Stimulated activated CD8-positive, alpha-beta memory T cell treated with anti-CD3 and anti-CD28 coated beads, Interleukin-2, amount 100 ng/mL, for 1 hour (primary cell): ENCODE measurements around the gene TAF1B.

Source experiments
- DNase-seq, 2 donors: peaks; one replicate each; pipeline ENCODE4 v3.0.0-alpha.2; 2020; ENCODE audit warnings: low read depth in 2 of 2

Gene TAF1B

GRCh38 chr2:9807555-9808305 lies 35.5 kb upstream of the TAF1B start:
- no peak for DNase-seq

- no peak for DNase-seq
These were observed 34.8 kb upstream of the TAF1B start for GRCh38 chr2:9808334-9809063.

- DNase-seq, result no peak
These were observed 34.3 kb upstream of the TAF1B start for GRCh38 chr2:9809064-9809356.

- DNase-seq, result no peak
These were observed 33.7 kb upstream of the TAF1B start for GRCh38 chr2:9809448-9810088.

GRCh38 chr2:9811216-9811615 lies 32.1 kb upstream of the TAF1B start:
- no peak for DNase-seq

GRCh38 chr2:9811679-9812511 lies 31.4 kb upstream of the TAF1B start:
- DNase-seq, result no peak

- DNase-seq, result no peak
These were observed 30.3 kb upstream of the TAF1B start for GRCh38 chr2:9812945-9813311.

- peak; percentile 38 to 60 for DNase-seq
These were observed 29.8 kb upstream of the TAF1B start for GRCh38 chr2:9813312-9814128.

GRCh38 chr2:9814129-9814868 lies 29.0 kb upstream of the TAF1B start:
- DNase-seq, result no peak

GRCh38 chr2:9815076-9815475 lies 28.2 kb upstream of the TAF1B start:
- DNase-seq, result no peak

GRCh38 chr2:9815844-9816279 lies 27.4 kb upstream of the TAF1B start:
- DNase-seq, result no peak

GRCh38 chr2:9818097-9818496 lies 25.2 kb upstream of the TAF1B start:
- DNase-seq, result no peak

GRCh38 chr2:9819551-9819950 lies 23.7 kb upstream of the TAF1B start:
- DNase-seq, result no peak

GRCh38 chr2:9820020-9820973 lies 23.0 kb upstream of the TAF1B start:
- no peak for DNase-seq

GRCh38 chr2:9821805-9822445 lies 21.3 kb upstream of the TAF1B start:
- DNase-seq, result no peak

- DNase-seq, result no peak
These were observed 18.8 kb upstream of the TAF1B start for GRCh38 chr2:9824441-9824840.

- DNase-seq, result no peak
These were observed 18.1 kb upstream of the TAF1B start for GRCh38 chr2:9824956-9825720.

GRCh38 chr2:9826208-9826607 lies 17.1 kb upstream of the TAF1B start:
- no peak for DNase-seq
